Measurements from ENCODE around the gene TUBB1.

TUBB1 gene

GRCh38 chr20:59019217-59019616 is at the start of gene TUBB1:
TSS of gene TUBB1 (plus strand) at chr20:59019429. CDS start at chr20:59019523, 94 bp downstream.
- Histone ChIP-seq H3K4me1 (ENCODE audit: control insufficient read depth, insufficient read depth, low read length) (no peaks in the 10 kb centered on the region), H3K27ac (ENCODE audit: low read depth, low read length) (no peak within 1 kb of the TSS), H3K9ac (ENCODE audit: low read length) (no peak within 1 kb of the TSS), H3K27me3 (ENCODE audit: control insufficient read depth, insufficient read depth, low read length) (no peaks in the 10 kb centered on the region), H3K36me3 (ENCODE audit: control insufficient read depth, insufficient read depth, low read length) (peaks cover 14% of the 10 kb centered on the region), H3K4me3 (ENCODE audit: low read length) (no peak within 1 kb of the TSS)

GRCh38 chr20:58969439-58969838 is 49.8 kb upstream of the TUBB1 start:
- no peaks in the 10 kb centered on the region for H3K36me3 ChIP-seq (ENCODE audit: control insufficient read depth, insufficient read depth, low read length)
- no peaks in the 10 kb centered on the region for H3K4me1 ChIP-seq (ENCODE audit: control insufficient read depth, insufficient read depth, low read length)
- H3K27ac ChIP-seq (ENCODE audit: low read depth, low read length), result no peak overlapping the region
- no peaks in the 10 kb centered on the region for H3K27me3 ChIP-seq (ENCODE audit: control insufficient read depth, insufficient read depth, low read length)
- no peak overlapping the region for H3K9ac ChIP-seq (ENCODE audit: low read length)
- H3K4me3 ChIP-seq (ENCODE audit: low read length), result no peak overlapping the region

- H3K36me3 ChIP-seq (ENCODE audit: control insufficient read depth, insufficient read depth, low read length), result no peaks in the 10 kb centered on the region
- H3K27ac ChIP-seq (ENCODE audit: low read depth, low read length), result no peak overlapping the region
- H3K27me3 ChIP-seq (ENCODE audit: control insufficient read depth, insufficient read depth, low read length), result no peaks in the 10 kb centered on the region
- no peak overlapping the region for H3K9ac ChIP-seq (ENCODE audit: low read length)
- no peaks in the 10 kb centered on the region for H3K4me1 ChIP-seq (ENCODE audit: control insufficient read depth, insufficient read depth, low read length)
- no peak overlapping the region for H3K4me3 ChIP-seq (ENCODE audit: low read length)
Measured at GRCh38 chr20:58970146-58970545, 49.1 kb upstream of the TUBB1 start.

GRCh38 chr20:58971429-58971828 is 47.8 kb upstream of the TUBB1 start:
- no peaks in the 10 kb centered on the region for H3K36me3 ChIP-seq (ENCODE audit: control insufficient read depth, insufficient read depth, low read length)
- no peaks in the 10 kb centered on the region for H3K27me3 ChIP-seq (ENCODE audit: control insufficient read depth, insufficient read depth, low read length)
- H3K27ac ChIP-seq (ENCODE audit: low read depth, low read length), result no peak overlapping the region
- H3K4me3 ChIP-seq (ENCODE audit: low read length), result no peak overlapping the region
- no peaks in the 10 kb centered on the region for H3K4me1 ChIP-seq (ENCODE audit: control insufficient read depth, insufficient read depth, low read length)
- no peak overlapping the region for H3K9ac ChIP-seq (ENCODE audit: low read length)

GRCh38 chr20:58973179-58973578 is 46.0 kb upstream of the TUBB1 start:
- H3K36me3 ChIP-seq (ENCODE audit: control insufficient read depth, insufficient read depth, low read length), result no peaks in the 10 kb centered on the region
- no peak overlapping the region for H3K4me3 ChIP-seq (ENCODE audit: low read length)
- H3K27me3 ChIP-seq (ENCODE audit: control insufficient read depth, insufficient read depth, low read length), result no peaks in the 10 kb centered on the region
- no peaks in the 10 kb centered on the region for H3K4me1 ChIP-seq (ENCODE audit: control insufficient read depth, insufficient read depth, low read length)
- H3K27ac ChIP-seq (ENCODE audit: low read depth, low read length), result no peak overlapping the region
- no peak overlapping the region for H3K9ac ChIP-seq (ENCODE audit: low read length)

- Histone ChIP-seq H3K4me3 (ENCODE audit: low read length) (no peak overlapping the region), H3K27me3 (ENCODE audit: control insufficient read depth, insufficient read depth, low read length) (no peaks in the 10 kb centered on the region), H3K4me1 (ENCODE audit: control insufficient read depth, insufficient read depth, low read length) (no peaks in the 10 kb centered on the region), H3K36me3 (ENCODE audit: control insufficient read depth, insufficient read depth, low read length) (no peaks in the 10 kb centered on the region), H3K27ac (ENCODE audit: low read depth, low read length) (no peak overlapping the region), H3K9ac (ENCODE audit: low read length) (no peak overlapping the region)
Measured at GRCh38 chr20:58973866-58974265, 45.4 kb upstream of the TUBB1 start.

GRCh38 chr20:58975353-58975752 is 43.9 kb upstream of the TUBB1 start:
- no peak overlapping the region for H3K9ac ChIP-seq (ENCODE audit: low read length)
- no peak overlapping the region for H3K27ac ChIP-seq (ENCODE audit: low read depth, low read length)
- H3K4me1 ChIP-seq (ENCODE audit: control insufficient read depth, insufficient read depth, low read length), result no peaks in the 10 kb centered on the region
- H3K4me3 ChIP-seq (ENCODE audit: low read length), result no peak overlapping the region
- no peaks in the 10 kb centered on the region for H3K27me3 ChIP-seq (ENCODE audit: control insufficient read depth, insufficient read depth, low read length)
- no peaks in the 10 kb centered on the region for H3K36me3 ChIP-seq (ENCODE audit: control insufficient read depth, insufficient read depth, low read length)

- no peak overlapping the region for H3K9ac ChIP-seq (ENCODE audit: low read length)
- no peaks in the 10 kb centered on the region for H3K27me3 ChIP-seq (ENCODE audit: control insufficient read depth, insufficient read depth, low read length)
- no peaks in the 10 kb centered on the region for H3K4me1 ChIP-seq (ENCODE audit: control insufficient read depth, insufficient read depth, low read length)
- H3K4me3 ChIP-seq (ENCODE audit: low read length), result no peak overlapping the region
- H3K36me3 ChIP-seq (ENCODE audit: control insufficient read depth, insufficient read depth, low read length), result no peaks in the 10 kb centered on the region
- H3K27ac ChIP-seq (ENCODE audit: low read depth, low read length), result no peak overlapping the region
Measured at GRCh38 chr20:58976061-58976730, 43.0 kb upstream of the TUBB1 start.

GRCh38 chr20:58978351-58979190 is 40.7 kb upstream of the TUBB1 start:
- Histone ChIP-seq H3K27me3 (ENCODE audit: control insufficient read depth, insufficient read depth, low read length) (no peaks in the 10 kb centered on the region), H3K36me3 (ENCODE audit: control insufficient read depth, insufficient read depth, low read length) (no peaks in the 10 kb centered on the region), H3K4me3 (ENCODE audit: low read length) (no peak overlapping the region), H3K4me1 (ENCODE audit: control insufficient read depth, insufficient read depth, low read length) (peaks cover 3% of the 10 kb centered on the region), H3K9ac (ENCODE audit: low read length) (no peak overlapping the region), H3K27ac (ENCODE audit: low read depth, low read length) (no peak overlapping the region)

GRCh38 chr20:58980711-58981627 is 38.3 kb upstream of the TUBB1 start, which contains the start of gene NELFCD:
TSS of gene NELFCD (plus strand) at chr20:58981256. CDS start at chr20:58981310, 54 bp downstream.
- Histone ChIP-seq H3K4me1 (ENCODE audit: control insufficient read depth, insufficient read depth, low read length) (peaks cover 3% of the 10 kb centered on the region), H3K36me3 (ENCODE audit: control insufficient read depth, insufficient read depth, low read length) (no peaks in the 10 kb centered on the region), H3K27me3 (ENCODE audit: control insufficient read depth, insufficient read depth, low read length) (no peaks in the 10 kb centered on the region), H3K27ac (ENCODE audit: low read depth, low read length) (peak within 1 kb of the TSS; percentile 80), H3K4me3 (ENCODE audit: low read length) (peak within 1 kb of the TSS; percentile 88), H3K9ac (ENCODE audit: low read length) (peak within 1 kb of the TSS; percentile 72)

- peak overlapping the region; percentile 24 for H3K9ac ChIP-seq (ENCODE audit: low read length)
- H3K27ac ChIP-seq (ENCODE audit: low read depth, low read length), result no peak overlapping the region
- H3K27me3 ChIP-seq (ENCODE audit: control insufficient read depth, insufficient read depth, low read length), result no peaks in the 10 kb centered on the region
Measured at GRCh38 chr20:58981628-58982364, 37.4 kb upstream of the TUBB1 start.

More at GRCh38 chr20:58981628-58982364, 37.4 kb upstream of the TUBB1 start:
- Histone ChIP-seq H3K36me3 (ENCODE audit: control insufficient read depth, insufficient read depth, low read length) (no peaks in the 10 kb centered on the region), H3K4me3 (ENCODE audit: low read length) (peak overlapping the region; percentile 73), H3K4me1 (ENCODE audit: control insufficient read depth, insufficient read depth, low read length) (peaks cover 3% of the 10 kb centered on the region)

Data from rectal smooth muscle tissue (tissue), 1 donor.